ENCODE measurements around the gene PPP1R3G. TPM values are rescaled to one million over a fixed set of nuclear protein-coding genes. Genes with fewer than 3 reads are reported as not detected.
A peak's percentile ranks its signal among the peaks of the same experiment; 100 is the strongest.

PPP1R3G gene
- total and polyA plus RNA-seq, 2 of the 13 experiments (the other 11 are each of a cell fraction or from before 2014, with no cell fraction given): 1.2 to 1.3 TPM

GRCh38 chr6:5082487-5083306 lies 2.4 kb upstream of the PPP1R3G start (continued):
- TF ChIP-seq AHDC1 (CRISPR knock-in tag; IDR thresholded peaks at IDR 0.05; ENCODE audit: borderline replicate concordance) (peak; percentile 82), ETV5 (CRISPR knock-in tag; IDR thresholded peaks at IDR 0.05; ENCODE audit: borderline replicate concordance) (peak; percentile 57; the same call in 1 of the 2 replicates), ZSCAN30 (CRISPR knock-in tag; IDR thresholded peaks at IDR 0.05) (no peak), CCAR2 (optimal IDR thresholded peaks at IDR 0.05; ENCODE audit: low read depth, low read length) (no peak), ZNF18 (CRISPR knock-in tag; IDR thresholded peaks at IDR 0.05; ENCODE audit: insufficient replicate concordance) (peak; percentile 39), ZBTB39 (CRISPR knock-in tag; IDR thresholded peaks at IDR 0.05) (no peak), MTA1 (CRISPR knock-in tag; IDR thresholded peaks at IDR 0.05; ENCODE audit: borderline replicate concordance) (peak; percentile 97), GABPB1 (CRISPR knock-in tag; IDR thresholded peaks at IDR 0.05) (0 out of 2 replicates have a peak, but pooled peaks have one; percentile 13), TSC22D2 (CRISPR knock-in tag; IDR thresholded peaks at IDR 0.05; ENCODE audit: borderline replicate concordance) (no peak), HNF1B (CRISPR knock-in tag; IDR thresholded peaks at IDR 0.05) (0 out of 2 replicates have a peak, but pooled peaks have one; percentile 56), ZBTB3 (CRISPR knock-in tag; IDR thresholded peaks at IDR 0.05; ENCODE audit: borderline replicate concordance, low read depth) (no peak), SMAD3 (CRISPR knock-in tag; IDR thresholded peaks at IDR 0.05) (no peak), ZNF576 (CRISPR knock-in tag; IDR thresholded peaks at IDR 0.05) (no peak), ZNF550 (CRISPR knock-in tag; IDR thresholded peaks at IDR 0.05; ENCODE audit: borderline replicate concordance) (no peak), MXD1 (CRISPR knock-in tag; IDR thresholded peaks at IDR 0.05) (no peak)
